H9 (cell line): ENCODE data around the gene CLPSL2. TPM values are rescaled to one million over a fixed set of nuclear protein-coding genes. Genes with fewer than 3 reads are reported as not detected.
A peak's percentile ranks its signal among the peaks of the same experiment; 100 is the strongest.

Experiments used
- DNase-seq: peaks from one replicate; pipeline ENCODE4 v3.0.0-alpha.2; 2017
- H2AFZ ChIP-seq: one replicate; pipeline ENCODE4 v1.6.1; 2013; ENCODE audit warnings: mild to moderate bottlenecking, low read length, control low read depth, moderate library complexity
- H2AK5ac ChIP-seq: 2 replicates; pipeline ENCODE4 v1.6.1; 2013; ENCODE audit warnings: low read length, control low read depth, mixed read lengths; ENCODE audit not compliant: insufficient read length
- H2BK120ac ChIP-seq: one replicate; pipeline ENCODE4 v1.6.1; 2013; ENCODE audit warnings: low read depth, mild to moderate bottlenecking, low read length, control low read depth, inconsistent platforms; ENCODE audit not compliant: poor library complexity, severe bottlenecking
- H2BK12ac ChIP-seq: 2 replicates; pipeline ENCODE4 v1.6.1; 2013; ENCODE audit warnings: low read length, control low read depth, mixed read lengths, low read depth; ENCODE audit not compliant: insufficient read length
- H2BK15ac ChIP-seq: 2 replicates; pipeline ENCODE4 v1.6.1; 2013; ENCODE audit warnings: low read depth, low read length, control low read depth
- H2BK20ac ChIP-seq: one replicate; pipeline ENCODE4 v1.6.1; 2013; ENCODE audit warnings: low read depth, mild to moderate bottlenecking, low read length, control low read depth, inconsistent platforms; ENCODE audit not compliant: poor library complexity, severe bottlenecking
- H2BK5ac ChIP-seq: 2 replicates; pipeline ENCODE4 v1.6.1; 2013; ENCODE audit warnings: low read length, control low read depth, mixed read lengths; ENCODE audit not compliant: insufficient read length
- H3K14ac ChIP-seq: 2 replicates; pipeline ENCODE4 v1.6.1; 2013; ENCODE audit warnings: low read length, control low read depth; ENCODE audit not compliant: insufficient read depth
- H3K18ac ChIP-seq: 2 replicates; pipeline ENCODE4 v1.6.1; 2013; ENCODE audit warnings: low read depth, mild to moderate bottlenecking, mixed read lengths, low read length, control low read depth; ENCODE audit not compliant: insufficient read length
- H3K23ac ChIP-seq: 2 replicates; pipeline ENCODE4 v1.6.1; 2013; ENCODE audit warnings: low read length, control low read depth, mixed read lengths, low read depth; ENCODE audit not compliant: insufficient read length
- H3K23me2 ChIP-seq: 2 replicates; pipeline ENCODE4 v1.6.1; 2013; ENCODE audit warnings: low read depth, mild to moderate bottlenecking, mixed read lengths, low read length, control low read depth; ENCODE audit not compliant: insufficient read length, poor library complexity, severe bottlenecking
- H3K27ac ChIP-seq: 2 replicates; pipeline ENCODE4 v1.5.1; 2013; ENCODE audit warnings: low read length, control low read depth, mixed read lengths, low read depth; ENCODE audit not compliant: insufficient read length
- H3K27me3 ChIP-seq: 2 replicates; pipeline ENCODE4 v1.6.1; 2013; ENCODE audit warnings: low read length, control low read depth, inconsistent platforms; ENCODE audit not compliant: insufficient read depth
- H3K4ac ChIP-seq: 2 replicates; pipeline ENCODE4 v1.6.1; 2013; ENCODE audit warnings: low read depth, mild to moderate bottlenecking, control low read depth, inconsistent platforms, low read length, moderate library complexity
- H3K4me1 ChIP-seq: 2 replicates; pipeline ENCODE4 v1.6.1; 2013; ENCODE audit warnings: low read length, control low read depth, inconsistent platforms; ENCODE audit not compliant: insufficient read depth
- H3K4me2 ChIP-seq: 2 replicates; pipeline ENCODE4 v1.6.1; 2013; ENCODE audit warnings: low read length, control low read depth, mixed read lengths; ENCODE audit not compliant: insufficient read length, insufficient read depth
- H3K56ac ChIP-seq: 2 replicates; pipeline ENCODE4 v1.6.1; 2013; ENCODE audit warnings: low read depth, mild to moderate bottlenecking, mixed read lengths, low read length, control low read depth; ENCODE audit not compliant: insufficient read length
- H3K79me1 ChIP-seq: 2 replicates; pipeline ENCODE4 v1.6.1; 2013; ENCODE audit warnings: low read depth, mild to moderate bottlenecking, moderate library complexity, low read length, control low read depth, inconsistent platforms; ENCODE audit not compliant: insufficient read depth, poor library complexity, severe bottlenecking
- H3K79me2 ChIP-seq: 2 replicates; pipeline ENCODE4 v1.6.1; 2013; ENCODE audit warnings: low read length, control low read depth, inconsistent platforms; ENCODE audit not compliant: insufficient read depth
- H3K9ac ChIP-seq: 2 replicates; pipeline ENCODE4 v1.6.1; 2013; ENCODE audit warnings: low read length, control low read depth, mixed read lengths; ENCODE audit not compliant: insufficient read length; ENCODE audit errors: extremely low read depth
- H3K9me3 ChIP-seq: one replicate; pipeline ENCODE4 v1.6.1; 2013; ENCODE audit warnings: low read depth, low read length, inconsistent platforms; ENCODE audit not compliant: control insufficient read depth
- H3T11ph ChIP-seq: one replicate; pipeline ENCODE4 v1.6.1; 2013; ENCODE audit warnings: mild to moderate bottlenecking, low read length, control low read depth, inconsistent platforms
- H4K20me1 ChIP-seq: one replicate; pipeline ENCODE4 v1.6.1; 2013; ENCODE audit not compliant: control insufficient read depth, insufficient read length, insufficient read depth
- H4K5ac ChIP-seq: 2 replicates; pipeline ENCODE4 v1.6.1; 2013; ENCODE audit warnings: low read depth, mild to moderate bottlenecking, mixed read lengths, low read length, control low read depth; ENCODE audit not compliant: insufficient read length
- H4K8ac ChIP-seq: replicated peaks from 2 replicates; pipeline ENCODE4 v1.6.1; 2013; ENCODE audit warnings: low read length, control low read depth, mixed read lengths, low read depth; ENCODE audit not compliant: insufficient read length
- H4K91ac ChIP-seq: 2 replicates; pipeline ENCODE4 v1.6.1; 2013; ENCODE audit warnings: low read depth, mild to moderate bottlenecking, moderate library complexity, mixed read lengths, low read length, control low read depth; ENCODE audit not compliant: insufficient read length
- H3K27ac Mint-ChIP-seq, 3 experiments: 2 replicates in 2 of 3; 3 replicates in 1 of 3; pipeline ENCODE4 v1.8.0; 2020 to 2021; ENCODE audit warnings: mixed read lengths in 3 of 3, mild to moderate bottlenecking in 1 of 3, moderate library complexity in 1 of 3
- H3K27me3 Mint-ChIP-seq: 2 replicates; pipeline ENCODE4 v1.8.0; 2021; ENCODE audit warnings: low read depth, mild to moderate bottlenecking, moderate library complexity, mixed read lengths
- H3K36me3 Mint-ChIP-seq, 3 experiments: 2 replicates in 2 of 3; 3 replicates in 1 of 3; pipeline ENCODE4 v1.8.0; 2020 to 2021; ENCODE audit warnings: low read depth in 3 of 3, mixed read lengths in 3 of 3; ENCODE audit not compliant: insufficient read depth in 1 of 3
- H3K4me1 Mint-ChIP-seq, 2 experiments: 2 replicates each; pipeline ENCODE4 v1.8.0; 2020; ENCODE audit warnings: mixed read lengths in 2 of 2
- H3K4me3 Mint-ChIP-seq, 2 experiments: 2 replicates in 1 of 2; 3 replicates in 1 of 2; pipeline ENCODE4 v1.8.0; 2020 to 2021; ENCODE audit warnings: mild to moderate bottlenecking in 2 of 2, mixed read lengths in 2 of 2, moderate library complexity in 1 of 2
- H3K9me3 Mint-ChIP-seq, 2 experiments: 2 replicates in 1 of 2; 3 replicates in 1 of 2; pipeline ENCODE4 v1.8.0; 2020; ENCODE audit warnings: mild to moderate bottlenecking in 2 of 2, mixed read lengths in 2 of 2, moderate library complexity in 1 of 2
- WGBS: extraction: QIAGEN DNeasy Blood & Tissue Kit; methylation state at CpG from one replicate; pipeline ENCODE4 v1.1.7; 2013; ENCODE audit warnings: missing lambda C conversion rate, low lambda C conversion rate, mixed read lengths; ENCODE audit not compliant: insufficient read length; ENCODE audit errors: extremely low coverage; 5-methylcytosine and 5-hydroxymethylcytosine counted together
- total RNA-seq: library from RNA; stranded (reverse); gene quantifications from 2 replicates; pipeline ENCODE4 v1.2.1, GENCODE V29; 2021
- TF ChIP-seq, protein P1 (sequence below): fragments of 200-600 bp; sonication (generic); conservative IDR thresholded peaks from 3 replicates; pipeline ENCODE4 v1.8.0; 2021; ENCODE audit warnings: antibody characterized with exemption, mild to moderate bottlenecking

Gene CLPSL2
- total RNA-seq, 1 experiment from 2014 or later, result 4.4 TPM

DNA sequence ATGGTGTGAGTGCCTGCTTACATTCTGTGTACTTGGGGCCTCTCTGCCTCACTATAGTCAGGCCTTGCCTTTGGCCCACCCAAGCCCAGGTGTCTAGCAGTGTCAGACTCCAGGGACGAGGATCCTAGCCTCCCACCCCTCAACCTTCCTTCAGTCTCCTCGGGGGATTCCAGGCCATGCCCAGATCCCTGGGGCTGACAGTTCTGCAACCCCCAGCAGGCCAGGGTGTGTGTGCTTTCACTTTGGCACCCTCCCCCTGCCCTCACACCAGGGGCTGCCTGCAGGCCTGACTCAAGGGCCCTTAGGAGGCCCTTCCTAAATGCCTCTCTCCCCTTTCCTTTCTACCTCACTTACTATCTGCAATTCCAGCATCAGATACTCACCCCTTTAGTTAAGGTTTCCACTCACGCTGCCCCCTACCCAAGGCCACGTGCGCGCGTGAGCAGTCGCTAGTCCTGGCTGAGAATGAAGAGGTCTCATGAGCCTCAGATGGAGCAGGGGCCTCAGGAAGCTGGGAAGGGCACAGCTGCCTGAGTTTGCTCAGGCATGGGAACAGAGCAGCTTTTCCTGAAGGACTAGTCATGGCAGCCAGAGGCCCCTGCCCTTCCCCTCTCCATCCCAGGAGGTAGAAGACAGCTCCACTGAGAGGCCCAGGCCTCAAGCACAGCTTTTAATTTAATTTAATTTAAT is 21.6 kb downstream of the CLPSL2 start:
- no peak for DNase-seq
- peaks cover 23 to 24% of the 10 kb centered on the region in 2 experiments for H3K4me1 Mint-ChIP-seq

More for the DNA sequence above, 21.6 kb downstream of the CLPSL2 start:
- no peaks in the 10 kb centered on the region for H3K27me3 ChIP-seq
- no peaks in the 10 kb centered on the region for H3K79me2 ChIP-seq
- no peak overlapping the region for H3K18ac ChIP-seq
- no peaks in the 10 kb centered on the region for H3K79me1 ChIP-seq
- no peak overlapping the region for H3K9ac ChIP-seq
- no peak overlapping the region for H2BK20ac ChIP-seq
- H3K4me1 ChIP-seq, result peaks cover 5% of the 10 kb centered on the region; the same call in 1 of the 2 replicates
- no peaks in the 10 kb centered on the region for H3K23me2 ChIP-seq
- H3K14ac ChIP-seq, result no peak overlapping the region
- no peak overlapping the region for H3T11ph ChIP-seq
- H4K8ac ChIP-seq, result no peak overlapping the region
- no peak overlapping the region for H2BK15ac ChIP-seq
- H4K20me1 ChIP-seq, result no peaks in the 10 kb centered on the region
- WGBS, result no CpG with 5 or more reads among the region's 8 CpGs
- Mint-ChIP-seq H3K36me3 (peaks cover 0 to 2% (median 0%) of the 10 kb centered on the region in 3 experiments; a peak in 1 of 7 replicates), H3K27ac (peak overlapping the region in 2 of 3 experiments; percentile 31 to 53; a peak in 2 of 7 replicates), H3K9me3 (no peaks in the 10 kb centered on the region; a peak in 1 of 5 replicates), H3K4me3 (no peak overlapping the region), H3K27me3 (peaks cover 2% of the 10 kb centered on the region; the same call in 1 of the 2 replicates)
- H4K5ac ChIP-seq, result no peak overlapping the region
- no peak overlapping the region for H2BK12ac ChIP-seq
- no peak overlapping the region for H2AFZ ChIP-seq
- H2BK5ac ChIP-seq, result no peak overlapping the region
- no peak overlapping the region for H2BK120ac ChIP-seq
- TF ChIP-seq, protein P1, sequence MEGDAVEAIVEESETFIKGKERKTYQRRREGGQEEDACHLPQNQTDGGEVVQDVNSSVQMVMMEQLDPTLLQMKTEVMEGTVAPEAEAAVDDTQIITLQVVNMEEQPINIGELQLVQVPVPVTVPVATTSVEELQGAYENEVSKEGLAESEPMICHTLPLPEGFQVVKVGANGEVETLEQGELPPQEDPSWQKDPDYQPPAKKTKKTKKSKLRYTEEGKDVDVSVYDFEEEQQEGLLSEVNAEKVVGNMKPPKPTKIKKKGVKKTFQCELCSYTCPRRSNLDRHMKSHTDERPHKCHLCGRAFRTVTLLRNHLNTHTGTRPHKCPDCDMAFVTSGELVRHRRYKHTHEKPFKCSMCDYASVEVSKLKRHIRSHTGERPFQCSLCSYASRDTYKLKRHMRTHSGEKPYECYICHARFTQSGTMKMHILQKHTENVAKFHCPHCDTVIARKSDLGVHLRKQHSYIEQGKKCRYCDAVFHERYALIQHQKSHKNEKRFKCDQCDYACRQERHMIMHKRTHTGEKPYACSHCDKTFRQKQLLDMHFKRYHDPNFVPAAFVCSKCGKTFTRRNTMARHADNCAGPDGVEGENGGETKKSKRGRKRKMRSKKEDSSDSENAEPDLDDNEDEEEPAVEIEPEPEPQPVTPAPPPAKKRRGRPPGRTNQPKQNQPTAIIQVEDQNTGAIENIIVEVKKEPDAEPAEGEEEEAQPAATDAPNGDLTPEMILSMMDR, result 0 out of 3 replicates have a peak, but pooled peaks have one; percentile 12
- H3K56ac ChIP-seq, result no peak overlapping the region
- H3K23ac ChIP-seq, result no peak overlapping the region
- no peak overlapping the region for H3K4ac ChIP-seq
- no peak overlapping the region for H4K91ac ChIP-seq
- no peak overlapping the region for H3K4me2 ChIP-seq
- no peak overlapping the region for H3K27ac ChIP-seq
- no peaks in the 10 kb centered on the region for H3K9me3 ChIP-seq
- no peak overlapping the region for H2AK5ac ChIP-seq
